HG03469 (cell line): ENCODE results near the gene DNAL1.

Experiments
- ATAC-seq: cut with Tn5 transposase; IDR thresholded peaks from one replicate; pipeline ENCODE4 v1.9.1; 2021; ENCODE audit warnings: mild to moderate bottlenecking, moderate library complexity, moderate number of reproducible peaks; ENCODE audit not compliant: unreplicated experiment

DNAL1 gene

GRCh38 chr14:73741876-73742519, 97.2 kb downstream of the DNAL1 start:
- no peak for ATAC-seq

GRCh38 chr14:73742520-73743238, 97.9 kb downstream of the DNAL1 start:
- ATAC-seq: no peak

GRCh38 chr14:73743431-73743931, 98.7 kb downstream of the DNAL1 start:
- no peak for ATAC-seq

GRCh38 chr14:73744175-73744867, 99.5 kb downstream of the DNAL1 start:
- no peak for ATAC-seq

GRCh38 chr14:73744874-73745529, 100.2 kb downstream of the DNAL1 start:
- ATAC-seq: no peak

GRCh38 chr14:73745571-73746519, 101.1 kb downstream of the DNAL1 start:
- ATAC-seq: no peak

- ATAC-seq: no peak
These were observed 102.0 kb downstream of the DNAL1 start for GRCh38 chr14:73746520-73747378.

GRCh38 chr14:73747379-73748211, 102.8 kb downstream of the DNAL1 start:
- no peak for ATAC-seq

GRCh38 chr14:73748858-73749357, 104.1 kb downstream of the DNAL1 start:
- ATAC-seq: no peak

GRCh38 chr14:73749706-73750530, 105.1 kb downstream of the DNAL1 start:
- ATAC-seq: no peak

- ATAC-seq: no peak
These were observed 105.7 kb downstream of the DNAL1 start for GRCh38 chr14:73750531-73750901.

GRCh38 chr14:73751157-73751691, 106.4 kb downstream of the DNAL1 start:
- no peak for ATAC-seq

GRCh38 chr14:73752297-73752992, 107.7 kb downstream of the DNAL1 start:
- ATAC-seq: no peak
